ENCODE results near the gene TMBIM4.
A peak's percentile ranks its signal among the peaks of the same experiment; 100 is the strongest.

The TMBIM4 gene

DNA sequence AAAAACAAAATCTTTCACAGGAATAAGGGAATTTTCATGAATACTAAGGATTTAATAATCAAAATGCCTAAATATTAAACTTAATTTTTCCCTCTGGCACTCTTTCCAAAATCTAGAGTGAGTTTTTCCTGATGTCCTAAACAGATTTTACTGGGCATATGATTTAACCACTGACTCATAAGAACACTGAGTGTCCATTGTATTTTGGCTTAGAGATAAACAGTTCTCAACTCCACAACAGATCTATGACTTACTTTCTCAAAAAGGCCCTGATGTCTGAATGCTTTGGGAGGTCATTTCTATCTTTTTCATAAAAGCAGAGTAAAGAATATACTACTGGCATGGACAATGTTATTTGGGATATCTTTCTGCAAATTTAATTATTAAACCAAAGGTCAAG lies 15.0 kb downstream of the TMBIM4 start:
- no peak overlapping the region for H3K27ac ChIP-seq
- no peak overlapping the region for H3K4me3 ChIP-seq
- no peak for DNase-seq
- no peaks in the 10 kb centered on the region for H3K9me3 ChIP-seq
- no peaks in the 10 kb centered on the region for H3K27me3 ChIP-seq
- H3K36me3 ChIP-seq: peaks cover 0 to 26% (median 14%) of the 10 kb centered on the region in 3 donors
- TF ChIP-seq, protein P1, sequence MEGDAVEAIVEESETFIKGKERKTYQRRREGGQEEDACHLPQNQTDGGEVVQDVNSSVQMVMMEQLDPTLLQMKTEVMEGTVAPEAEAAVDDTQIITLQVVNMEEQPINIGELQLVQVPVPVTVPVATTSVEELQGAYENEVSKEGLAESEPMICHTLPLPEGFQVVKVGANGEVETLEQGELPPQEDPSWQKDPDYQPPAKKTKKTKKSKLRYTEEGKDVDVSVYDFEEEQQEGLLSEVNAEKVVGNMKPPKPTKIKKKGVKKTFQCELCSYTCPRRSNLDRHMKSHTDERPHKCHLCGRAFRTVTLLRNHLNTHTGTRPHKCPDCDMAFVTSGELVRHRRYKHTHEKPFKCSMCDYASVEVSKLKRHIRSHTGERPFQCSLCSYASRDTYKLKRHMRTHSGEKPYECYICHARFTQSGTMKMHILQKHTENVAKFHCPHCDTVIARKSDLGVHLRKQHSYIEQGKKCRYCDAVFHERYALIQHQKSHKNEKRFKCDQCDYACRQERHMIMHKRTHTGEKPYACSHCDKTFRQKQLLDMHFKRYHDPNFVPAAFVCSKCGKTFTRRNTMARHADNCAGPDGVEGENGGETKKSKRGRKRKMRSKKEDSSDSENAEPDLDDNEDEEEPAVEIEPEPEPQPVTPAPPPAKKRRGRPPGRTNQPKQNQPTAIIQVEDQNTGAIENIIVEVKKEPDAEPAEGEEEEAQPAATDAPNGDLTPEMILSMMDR (IDR thresholded peaks at IDR 0.05): no peak
- intact Hi-C loops (cut with DNase I; ENCODE audit: low total_unique reads): no loop called here
- no peaks in the 10 kb centered on the region for H3K4me1 ChIP-seq

DNA sequence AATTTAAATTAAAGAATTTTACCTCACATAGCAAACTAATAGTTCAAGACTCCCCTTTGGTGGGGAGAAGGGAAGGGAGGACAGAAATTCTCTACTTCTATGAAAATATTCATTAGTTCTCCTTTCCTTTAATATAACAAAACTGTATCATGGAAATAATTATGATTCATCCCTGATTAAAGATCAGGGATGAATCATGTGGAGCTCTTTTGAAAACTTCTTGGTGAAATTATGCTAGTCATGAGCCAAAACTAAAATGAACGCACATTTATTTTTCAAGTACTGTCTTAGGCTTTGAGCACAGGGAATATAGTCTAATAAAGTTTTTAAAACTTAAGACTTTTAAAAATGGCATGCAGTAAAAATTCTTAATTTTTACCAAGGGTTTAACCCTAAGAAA lies 17.1 kb downstream of the TMBIM4 start:
- Histone ChIP-seq H3K36me3 (peaks cover 9 to 24% (median 9%) of the 10 kb centered on the region in 3 donors), H3K4me3 (no peak overlapping the region), H3K27me3 (no peaks in the 10 kb centered on the region), H3K4me1 (no peaks in the 10 kb centered on the region), H3K9me3 (no peaks in the 10 kb centered on the region), H3K27ac (no peak overlapping the region)
- intact Hi-C loops (cut with DNase I; ENCODE audit: low total_unique reads): no loop called here
- DNase-seq: no peak
- TF ChIP-seq, protein P1 (IDR thresholded peaks at IDR 0.05): no peak

DNA sequence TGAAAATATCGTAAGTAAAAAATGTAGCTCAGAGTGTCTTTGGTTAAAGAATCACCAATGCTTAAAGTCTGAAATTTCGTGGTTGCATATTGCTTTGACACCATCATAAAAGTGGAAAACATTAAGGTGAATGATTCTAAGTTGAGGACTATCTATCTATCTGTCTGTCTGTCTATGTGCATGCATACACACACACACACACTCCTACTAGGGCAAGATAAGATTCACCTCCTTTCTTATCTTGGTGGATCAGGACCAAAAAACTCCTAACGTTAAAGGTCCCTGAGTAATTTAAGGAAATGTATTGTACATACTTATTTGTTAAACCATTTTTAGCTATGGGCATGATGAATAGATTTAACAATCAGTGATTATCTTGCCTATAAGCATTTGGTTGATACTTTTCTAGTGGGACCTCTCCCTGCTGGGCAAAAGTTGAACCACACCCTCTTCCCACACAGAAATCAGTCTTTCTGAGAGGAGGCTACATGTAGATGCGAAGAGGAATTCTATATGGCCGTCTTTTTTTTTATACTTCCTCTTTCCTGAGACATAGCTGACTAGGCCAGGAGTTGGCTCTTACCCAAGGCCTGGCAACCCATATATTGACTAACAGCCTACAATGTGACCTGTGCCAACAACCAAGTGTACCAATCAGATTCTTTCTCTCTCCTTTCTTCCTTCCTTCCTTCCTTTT lies 19.9 kb downstream of the TMBIM4 start:
- no peak overlapping the region for H3K27ac ChIP-seq
- intact Hi-C loops (cut with DNase I; ENCODE audit: low total_unique reads): no loop called here
- DNase-seq: peak in 1 of 2 donors; percentile 55
- no peak overlapping the region for H3K4me3 ChIP-seq
- TF ChIP-seq, protein P1 (IDR thresholded peaks at IDR 0.05): no peak
- H3K27me3 ChIP-seq: no peaks in the 10 kb centered on the region
- H3K9me3 ChIP-seq: no peaks in the 10 kb centered on the region
- H3K36me3 ChIP-seq: peaks cover 9 to 33% (median 9%) of the 10 kb centered on the region in 3 donors
- H3K4me1 ChIP-seq: peaks cover 0 to 8% (median 4%) of the 10 kb centered on the region in 4 donors

DNA sequence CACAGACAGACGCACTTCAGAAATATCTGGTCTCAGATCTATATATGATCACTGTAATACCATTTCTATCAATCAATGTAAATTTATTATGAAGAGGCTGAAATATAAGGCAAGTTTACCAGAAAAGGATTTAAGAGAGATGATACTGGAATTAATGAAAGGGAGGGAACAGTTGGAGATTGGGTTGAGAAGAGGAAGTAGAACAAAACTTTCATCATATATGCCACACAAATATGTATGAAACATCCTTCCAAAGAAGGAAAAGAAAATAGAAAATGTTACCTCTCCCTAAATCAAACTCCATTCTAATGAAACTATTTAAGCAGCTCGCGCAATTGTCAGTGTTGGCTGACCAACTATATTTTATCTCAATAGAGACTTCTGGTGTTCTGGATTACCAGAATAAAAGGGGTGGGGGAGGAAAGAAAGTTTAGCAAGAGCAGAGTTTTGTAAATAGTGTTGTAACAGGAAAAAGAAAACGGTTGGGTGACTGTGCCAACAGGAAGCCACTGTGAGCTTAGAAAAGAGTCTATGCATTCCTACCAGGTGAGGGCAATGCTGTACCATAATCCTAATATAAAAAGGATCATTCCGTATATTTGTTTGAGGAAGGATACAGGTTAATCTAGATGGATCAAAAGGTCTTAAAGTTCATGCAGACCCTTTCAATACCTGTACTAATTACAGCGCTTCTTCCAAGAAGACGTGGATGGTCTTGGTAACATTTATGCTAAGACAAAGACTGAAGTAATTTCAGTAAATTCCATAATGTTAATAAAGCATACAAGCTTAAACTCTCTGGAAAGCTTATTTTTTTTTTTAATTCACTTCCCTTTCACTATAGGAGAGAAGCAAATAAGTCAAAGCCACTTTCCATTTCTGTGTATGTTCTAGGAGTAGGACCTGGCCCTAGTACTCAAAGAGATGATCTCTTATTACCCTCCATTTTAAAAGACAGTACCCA lies 24.7 kb downstream of the TMBIM4 start:
- Histone ChIP-seq H3K36me3 (peaks cover 33 to 48% (median 40%) of the 10 kb centered on the region in 3 donors), H3K9me3 (peaks cover 2 to 5% (median 4%) of the 10 kb centered on the region in 3 donors), H3K27me3 (no peaks in the 10 kb centered on the region), H3K4me1 (peaks cover 0 to 10% (median 4%) of the 10 kb centered on the region in 4 donors), H3K27ac (peak overlapping the region in 1 of 2 donors; percentile 42), H3K4me3 (no peak overlapping the region)
- TF ChIP-seq, protein P1 (IDR thresholded peaks at IDR 0.05): peak; percentile 49 to 60
- intact Hi-C loops (cut with DNase I; ENCODE audit: low total_unique reads): no loop called here
- DNase-seq: peak in 1 of 2 donors; percentile 61

DNA sequence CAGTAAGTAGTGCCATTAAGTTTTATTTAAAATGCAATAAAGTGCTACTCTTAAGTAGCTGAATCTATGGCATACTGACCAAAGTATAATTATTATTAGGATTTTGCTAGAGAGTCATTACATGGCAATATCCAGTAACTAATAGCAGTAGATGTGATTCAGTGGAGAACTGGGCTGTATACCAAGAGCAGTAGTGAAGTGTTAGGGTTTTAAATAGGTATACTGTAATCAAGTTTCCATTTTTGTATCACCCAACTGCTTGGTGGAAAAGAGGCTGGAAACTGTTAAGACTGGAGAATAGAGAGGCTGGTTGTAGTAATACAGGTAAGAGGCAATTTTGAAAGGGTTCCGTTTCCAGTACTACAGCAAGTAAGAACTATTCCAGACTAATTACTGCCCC lies 25.9 kb downstream of the TMBIM4 start:
- no peaks in the 10 kb centered on the region for H3K27me3 ChIP-seq
- H3K36me3 ChIP-seq: peaks cover 42 to 48% (median 46%) of the 10 kb centered on the region in 3 donors
- peaks cover 0 to 10% (median 4%) of the 10 kb centered on the region in 4 donors for H3K4me1 ChIP-seq
- TF ChIP-seq, protein P1 (IDR thresholded peaks at IDR 0.05): no peak
- DNase-seq: no peak
- H3K27ac ChIP-seq: no peak overlapping the region
- H3K4me3 ChIP-seq: no peak overlapping the region
- intact Hi-C loops (cut with DNase I; ENCODE audit: low total_unique reads): no loop called here
- peaks cover 2 to 5% (median 4%) of the 10 kb centered on the region in 3 donors for H3K9me3 ChIP-seq
